Measurements from ENCODE around the gene SMYD2. TPM values are rescaled to one million over a fixed set of nuclear protein-coding genes. Genes with fewer than 3 reads are reported as not detected.

SMYD2 gene
- total and polyA plus RNA-seq, 2 donors from 2014 or later: 28.9 to 42.9 TPM

GRCh38 chr1:214372092-214372491 is 91.1 kb downstream of the SMYD2 start:
- H3K36me3 ChIP-seq (ENCODE audit: control insufficient read depth in 2 of 3, insufficient read depth in 3 of 3, low read length in 3 of 3): peaks cover 4 to 23% (median 9%) of the 10 kb centered on the region in 3 donors
- H3K4me3 ChIP-seq (ENCODE audit: low read length in 3 of 3): no peak overlapping the region
- TF ChIP-seq CTCF (IDR thresholded peaks at IDR 0.05; ENCODE audit: borderline replicate concordance, extremely low read depth, insufficient read depth): no peak
- no peaks in the 10 kb centered on the region for H3K27me3 ChIP-seq (ENCODE audit: control insufficient read depth, insufficient read depth, low read length)
- intact Hi-C loops (cut with DNase I): no loop called here
- no peak overlapping the region for H3K9ac ChIP-seq (ENCODE audit: low read length in 3 of 3)
- H3K4me1 ChIP-seq (ENCODE audit: control insufficient read depth in 2 of 3, insufficient read depth in 2 of 3, low read depth in 1 of 3, low read length in 3 of 3): no peaks in the 10 kb centered on the region
- DNase-seq: no peak
- FAIRE-seq: no peak
- H3K9me3 ChIP-seq (ENCODE audit: control insufficient read depth in 2 of 3, insufficient read depth in 1 of 3, low read length in 3 of 3): no peaks in the 10 kb centered on the region
- no peak overlapping the region for H3K27ac ChIP-seq (ENCODE audit: low read depth in 2 of 2, low read length in 2 of 2)

GRCh38 chr1:214377485-214377884 is 96.5 kb downstream of the SMYD2 start:
- Histone ChIP-seq H3K9me3 (ENCODE audit: control insufficient read depth in 2 of 3, insufficient read depth in 1 of 3, low read length in 3 of 3) (no peaks in the 10 kb centered on the region), H3K36me3 (ENCODE audit: control insufficient read depth in 2 of 3, insufficient read depth in 3 of 3, low read length in 3 of 3) (peaks cover 0 to 21% (median 4%) of the 10 kb centered on the region in 3 donors), H3K4me1 (ENCODE audit: control insufficient read depth in 2 of 3, insufficient read depth in 2 of 3, low read depth in 1 of 3, low read length in 3 of 3) (peaks cover 0 to 4% (median 0%) of the 10 kb centered on the region in 3 donors), H3K27ac (ENCODE audit: low read depth in 2 of 2, low read length in 2 of 2) (no peak overlapping the region), H3K9ac (ENCODE audit: low read length in 3 of 3) (no peak overlapping the region), H3K4me3 (ENCODE audit: low read length in 3 of 3) (no peak overlapping the region), H3K27me3 (ENCODE audit: control insufficient read depth, insufficient read depth, low read length) (no peaks in the 10 kb centered on the region)
- no peak for TF ChIP-seq CTCF (IDR thresholded peaks at IDR 0.05; ENCODE audit: borderline replicate concordance, extremely low read depth, insufficient read depth)
- DNase-seq: peak in 1 of 5 donors; percentile 8
- no peak for FAIRE-seq
- intact Hi-C loops (cut with DNase I): no loop called here

- Histone ChIP-seq H3K9me3 (ENCODE audit: control insufficient read depth in 2 of 3, insufficient read depth in 1 of 3, low read length in 3 of 3) (no peaks in the 10 kb centered on the region), H3K27ac (ENCODE audit: low read depth in 2 of 2, low read length in 2 of 2) (no peak overlapping the region), H3K4me3 (ENCODE audit: low read length in 3 of 3) (no peak overlapping the region), H3K9ac (ENCODE audit: low read length in 3 of 3) (no peak overlapping the region), H3K27me3 (ENCODE audit: control insufficient read depth, insufficient read depth, low read length) (no peaks in the 10 kb centered on the region), H3K36me3 (ENCODE audit: control insufficient read depth in 2 of 3, insufficient read depth in 3 of 3, low read length in 3 of 3) (peaks cover 0 to 21% (median 4%) of the 10 kb centered on the region in 3 donors), H3K4me1 (ENCODE audit: control insufficient read depth in 2 of 3, insufficient read depth in 2 of 3, low read depth in 1 of 3, low read length in 3 of 3) (peaks cover 0 to 4% (median 0%) of the 10 kb centered on the region in 3 donors)
- intact Hi-C loops (cut with DNase I): no loop called here
- no peak for DNase-seq
- no peak for TF ChIP-seq CTCF (IDR thresholded peaks at IDR 0.05; ENCODE audit: borderline replicate concordance, extremely low read depth, insufficient read depth)
- FAIRE-seq: no peak
Observed at GRCh38 chr1:214377886-214378285, 96.9 kb downstream of the SMYD2 start.

- DNase-seq: no peak
- no peak for FAIRE-seq
- no peaks in the 10 kb centered on the region for H3K9me3 ChIP-seq (ENCODE audit: control insufficient read depth in 2 of 3, insufficient read depth in 1 of 3, low read length in 3 of 3)
- H3K27me3 ChIP-seq (ENCODE audit: control insufficient read depth, insufficient read depth, low read length): no peaks in the 10 kb centered on the region
- intact Hi-C loops (cut with DNase I): no loop called here
- H3K27ac ChIP-seq (ENCODE audit: low read depth in 2 of 2, low read length in 2 of 2): no peak overlapping the region
- no peak overlapping the region for H3K4me3 ChIP-seq (ENCODE audit: low read length in 3 of 3)
- TF ChIP-seq CTCF (IDR thresholded peaks at IDR 0.05; ENCODE audit: borderline replicate concordance, extremely low read depth, insufficient read depth): no peak
- peaks cover 0 to 4% (median 0%) of the 10 kb centered on the region in 3 donors for H3K4me1 ChIP-seq (ENCODE audit: control insufficient read depth in 2 of 3, insufficient read depth in 2 of 3, low read depth in 1 of 3, low read length in 3 of 3)
- H3K36me3 ChIP-seq (ENCODE audit: control insufficient read depth in 2 of 3, insufficient read depth in 3 of 3, low read length in 3 of 3): peaks cover 0 to 25% (median 4%) of the 10 kb centered on the region in 3 donors
- H3K9ac ChIP-seq (ENCODE audit: low read length in 3 of 3): no peak overlapping the region
Observed at GRCh38 chr1:214378492-214378891, 97.5 kb downstream of the SMYD2 start.

Measured in kidney (tissue), 14 donors.